Measurements from ENCODE around the gene COMMD3.

DNA sequence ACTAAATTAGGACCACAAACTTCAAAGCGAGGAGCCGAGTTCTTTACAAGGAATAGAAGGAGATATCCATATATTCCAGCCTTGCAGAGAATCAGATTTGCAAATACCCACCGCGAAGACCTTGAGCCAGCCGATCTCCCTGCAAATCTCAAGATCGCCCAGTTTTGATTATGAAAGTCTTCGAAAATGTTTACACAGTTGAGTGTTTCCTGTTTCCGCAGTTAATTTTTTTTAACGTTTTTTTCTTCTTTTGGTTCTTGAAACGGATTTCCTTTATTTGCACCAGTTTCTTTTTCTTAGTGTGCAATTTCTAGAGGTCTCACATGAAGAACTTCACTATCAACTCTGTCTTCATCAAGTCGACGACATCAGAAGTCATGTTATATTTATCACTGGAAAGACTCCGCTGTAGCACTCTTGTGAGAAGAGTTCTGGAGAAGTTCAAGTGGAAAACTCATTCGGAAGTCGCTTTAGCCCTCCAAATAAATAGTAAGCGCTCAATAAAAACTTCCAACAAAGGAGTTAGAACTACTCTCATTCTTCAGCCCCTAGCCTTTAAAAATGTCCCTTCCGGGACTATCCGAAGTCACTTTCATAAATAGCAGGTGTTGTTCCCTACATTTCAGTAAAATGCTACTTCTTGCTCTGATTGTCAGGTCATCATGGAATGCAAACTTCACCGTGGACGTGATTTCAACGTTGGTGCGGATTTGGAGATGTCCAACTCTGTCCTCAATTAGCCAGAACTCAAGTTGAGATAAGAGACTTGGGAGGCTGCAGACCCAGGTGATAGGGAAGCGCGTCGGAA, 17.2 kb downstream of the COMMD3 start:
- TF ChIP-seq, protein P1, sequence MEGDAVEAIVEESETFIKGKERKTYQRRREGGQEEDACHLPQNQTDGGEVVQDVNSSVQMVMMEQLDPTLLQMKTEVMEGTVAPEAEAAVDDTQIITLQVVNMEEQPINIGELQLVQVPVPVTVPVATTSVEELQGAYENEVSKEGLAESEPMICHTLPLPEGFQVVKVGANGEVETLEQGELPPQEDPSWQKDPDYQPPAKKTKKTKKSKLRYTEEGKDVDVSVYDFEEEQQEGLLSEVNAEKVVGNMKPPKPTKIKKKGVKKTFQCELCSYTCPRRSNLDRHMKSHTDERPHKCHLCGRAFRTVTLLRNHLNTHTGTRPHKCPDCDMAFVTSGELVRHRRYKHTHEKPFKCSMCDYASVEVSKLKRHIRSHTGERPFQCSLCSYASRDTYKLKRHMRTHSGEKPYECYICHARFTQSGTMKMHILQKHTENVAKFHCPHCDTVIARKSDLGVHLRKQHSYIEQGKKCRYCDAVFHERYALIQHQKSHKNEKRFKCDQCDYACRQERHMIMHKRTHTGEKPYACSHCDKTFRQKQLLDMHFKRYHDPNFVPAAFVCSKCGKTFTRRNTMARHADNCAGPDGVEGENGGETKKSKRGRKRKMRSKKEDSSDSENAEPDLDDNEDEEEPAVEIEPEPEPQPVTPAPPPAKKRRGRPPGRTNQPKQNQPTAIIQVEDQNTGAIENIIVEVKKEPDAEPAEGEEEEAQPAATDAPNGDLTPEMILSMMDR (conservative IDR thresholded peaks at IDR 0.05; ENCODE audit: low read length): no peak
- no peak for TF ChIP-seq EZH2phosphoT487 (IDR thresholded peaks at IDR 0.05; ENCODE audit: borderline replicate concordance)

Data from Loucy (cell line).